Measurements from ENCODE around the gene AGAP1. TPM values are rescaled to one million over a fixed set of nuclear protein-coding genes. Genes with fewer than 3 reads are reported as not detected.

The AGAP1 gene
- total and polyA plus RNA-seq, 10 donors, result 1.1 to 26.6 (median 11.3) TPM

GRCh38 chr2:235619544-235619943 lies 125.7 kb downstream of the AGAP1 start:
- TF ChIP-seq CTCF (IDR thresholded peaks at IDR 0.05 in 8 of 11, conservative IDR thresholded peaks at IDR 0.05 in 3 of 11), result no peak
- TF ChIP-seq POLR2A (IDR thresholded peaks at IDR 0.05), result no peak
- no peak for TF ChIP-seq POLR2AphosphoS5 (IDR thresholded peaks at IDR 0.05)
- Histone ChIP-seq H3K4me3 (no peak overlapping the region), H3K27me3 (replicated peaks in 1 of 7) (no peaks in the 10 kb centered on the region), H3K36me3 (no peaks in the 10 kb centered on the region), H3K4me1 (peaks cover 0 to 26% (median 10%) of the 10 kb centered on the region in 6 donors), H3K27ac (no peak overlapping the region), H3K9me3 (no peaks in the 10 kb centered on the region)
- 87 to 100% (median 95%) methylated on average over 6 of the region's 6 CpGs for WGBS, 5 donors
- DNase-seq, result no peak
- intact Hi-C loops (cut with DNase I; ENCODE audit: low total_unique reads), result no loop called here

DNA sequence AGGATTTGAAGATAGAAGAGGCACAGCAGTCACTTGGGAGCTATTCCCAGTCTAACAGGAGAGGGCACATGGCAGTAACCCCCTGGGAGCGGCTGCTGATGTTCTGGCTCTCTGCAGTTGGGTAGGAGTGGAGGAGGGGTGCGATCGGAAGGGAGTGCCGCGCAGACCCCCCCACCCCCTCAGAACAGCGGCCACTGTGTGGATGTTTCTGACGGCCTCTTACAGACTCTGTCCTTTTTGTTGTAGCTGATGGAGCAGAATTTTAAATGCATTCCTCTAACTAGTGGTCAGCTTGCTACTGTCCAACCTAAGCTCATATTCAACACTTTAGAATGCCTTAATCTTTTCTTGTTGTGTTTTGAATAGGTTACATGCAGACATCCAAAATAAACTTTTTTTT lies 127.9 kb downstream of the AGAP1 start:
- intact Hi-C loops (cut with DNase I; ENCODE audit: low total_unique reads), result no loop called here
- no peaks in the 10 kb centered on the region for H3K9me3 ChIP-seq
- DNase-seq, result no peak
- H3K4me3 ChIP-seq, result no peak overlapping the region
- H3K27me3 ChIP-seq (replicated peaks in 1 of 7), result no peaks in the 10 kb centered on the region
- no peak for TF ChIP-seq POLR2A (IDR thresholded peaks at IDR 0.05)
- no peak for TF ChIP-seq POLR2AphosphoS5 (IDR thresholded peaks at IDR 0.05)
- TF ChIP-seq CTCF (IDR thresholded peaks at IDR 0.05 in 8 of 11, conservative IDR thresholded peaks at IDR 0.05 in 3 of 11), result no peak
- H3K36me3 ChIP-seq, result no peaks in the 10 kb centered on the region
- WGBS, 5 donors, result 70 to 93% (median 89%) methylated on average over 7 of the region's 7 CpGs
- H3K27ac ChIP-seq, result no peak overlapping the region
- H3K4me1 ChIP-seq, result peaks cover 0 to 7% (median 2%) of the 10 kb centered on the region in 6 donors

GRCh38 chr2:235623111-235623510 lies 129.3 kb downstream of the AGAP1 start:
- no peaks in the 10 kb centered on the region for H3K9me3 ChIP-seq
- WGBS, 5 donors, result 77 to 88% (median 81%) methylated on average over 9 of the region's 9 CpGs
- H3K27ac ChIP-seq, result no peak overlapping the region
- H3K4me1 ChIP-seq, result peaks cover 0 to 12% (median 0%) of the 10 kb centered on the region in 6 donors
- H3K36me3 ChIP-seq, result no peaks in the 10 kb centered on the region
- no peak for DNase-seq
- H3K4me3 ChIP-seq, result no peak overlapping the region
- no peaks in the 10 kb centered on the region for H3K27me3 ChIP-seq (replicated peaks in 1 of 7)
- TF ChIP-seq POLR2A (IDR thresholded peaks at IDR 0.05) (no peak), CTCF (IDR thresholded peaks at IDR 0.05 in 8 of 11, conservative IDR thresholded peaks at IDR 0.05 in 3 of 11) (no peak), POLR2AphosphoS5 (IDR thresholded peaks at IDR 0.05) (no peak)
- intact Hi-C loops (cut with DNase I; ENCODE audit: low total_unique reads), result no loop called here

GRCh38 chr2:235623752-235624151 lies 129.9 kb downstream of the AGAP1 start:
- intact Hi-C loops (cut with DNase I; ENCODE audit: low total_unique reads), result no loop called here
- H3K4me1 ChIP-seq, result peaks cover 0 to 17% (median 0%) of the 10 kb centered on the region in 6 donors
- H3K4me3 ChIP-seq, result no peak overlapping the region
- DNase-seq, result no peak
- TF ChIP-seq POLR2A (IDR thresholded peaks at IDR 0.05) (no peak), CTCF (IDR thresholded peaks at IDR 0.05 in 8 of 11, conservative IDR thresholded peaks at IDR 0.05 in 3 of 11) (no peak), POLR2AphosphoS5 (IDR thresholded peaks at IDR 0.05) (no peak)
- H3K27ac ChIP-seq, result no peak overlapping the region
- 78 to 94% (median 86%) methylated on average over 2 of the region's 2 CpGs for WGBS, 5 donors
- no peaks in the 10 kb centered on the region for H3K36me3 ChIP-seq
- no peaks in the 10 kb centered on the region for H3K27me3 ChIP-seq (replicated peaks in 1 of 7)
- H3K9me3 ChIP-seq, result no peaks in the 10 kb centered on the region

Data from spleen (tissue), 11 donors.